Hepatocyte (in vitro differentiated cells): ENCODE results near the gene NEK9. TPM values are rescaled to one million over a fixed set of nuclear protein-coding genes. Genes with fewer than 3 reads are reported as not detected.

Experiments used
- DNase-seq: peaks from one replicate; pipeline ENCODE4 v3.0.0-alpha.2; 2016; ENCODE audit warnings: low spot score
- H2AFZ ChIP-seq: fragments of 200-600 bp; sonication (generic); 2 replicates; pipeline ENCODE4 v1.6.0; 2016; ENCODE audit warnings: antibody characterized with exemption, mild to moderate bottlenecking
- H3K27ac ChIP-seq: fragments of 200-600 bp; sonication (generic); 2 replicates; pipeline ENCODE4 v1.5.1; 2016; ENCODE audit warnings: mild to moderate bottlenecking
- H3K27me3 ChIP-seq: fragments of 200-600 bp; sonication (generic); 2 replicates; pipeline ENCODE4 v1.6.1; 2016
- H3K36me3 ChIP-seq: fragments of 200-600 bp; sonication (generic); replicated peaks from 2 replicates; pipeline ENCODE4 v1.5.1; 2016; ENCODE audit warnings: low read depth; ENCODE audit not compliant: insufficient read depth
- H3K4me1 ChIP-seq: fragments of 200-600 bp; sonication (generic); 2 replicates; pipeline ENCODE4 v1.5.1; 2016; ENCODE audit warnings: mild to moderate bottlenecking, moderate library complexity; ENCODE audit not compliant: insufficient read depth
- H3K4me2 ChIP-seq: fragments of 200-600 bp; sonication (generic); 2 replicates; pipeline ENCODE4 v1.6.0; 2016
- H3K4me3 ChIP-seq: fragments of 200-600 bp; sonication (generic); 2 replicates; pipeline ENCODE4 v1.5.1; 2016; ENCODE audit warnings: mild to moderate bottlenecking
- H3K79me2 ChIP-seq: fragments of 200-600 bp; sonication (generic); 2 replicates; pipeline ENCODE4 v1.6.0; 2017; ENCODE audit warnings: mild to moderate bottlenecking
- H3K9me2 ChIP-seq: fragments of 200-600 bp; sonication (generic); replicated peaks from 2 replicates; pipeline ENCODE4 v1.6.0; 2017; ENCODE audit warnings: mild to moderate bottlenecking; ENCODE audit not compliant: insufficient read depth
- H3K9me3 ChIP-seq: fragments of 200-600 bp; sonication (generic); 2 replicates; pipeline ENCODE4 v1.5.1; 2016; ENCODE audit warnings: low read depth, mild to moderate bottlenecking
- H4K20me1 ChIP-seq: fragments of 200-600 bp; sonication (generic); 2 replicates; pipeline ENCODE4 v1.6.0; 2016; ENCODE audit warnings: mild to moderate bottlenecking; ENCODE audit not compliant: insufficient read depth, poor library complexity, severe bottlenecking
- EZH2 ChIP-seq: fragments of 200-600 bp; sonication (generic); IDR thresholded peaks from 2 replicates; pipeline ENCODE4 v1.6.1; 2016; ENCODE audit warnings: antibody characterized with exemption, mild to moderate bottlenecking, borderline replicate concordance
- EZH2phosphoT487 ChIP-seq: fragments of 200-600 bp; sonication (generic); IDR thresholded peaks from one replicate; pipeline ENCODE4 v1.6.1; 2018; ENCODE audit warnings: antibody characterized with exemption, mild to moderate bottlenecking, low read depth, moderate library complexity; ENCODE audit not compliant: unreplicated experiment, severe bottlenecking
- WGBS: methylation state at CpG from one replicate; pipeline ENCODE4 v1.1.6; 2016; ENCODE audit warnings: low lambda C conversion rate; ENCODE audit errors: missing lambda C conversion rate; 5-methylcytosine and 5-hydroxymethylcytosine counted together
- polyA plus RNA-seq: library from polyadenylated mRNA; unstranded; fragments of >200 nt; fragmentation: Nextera tagmentation; extraction: Ambion mirVana; gene quantifications from 2 replicates; pipeline ENCODE4 v1.2.1, GENCODE V29; 2016
- total RNA-seq: library from RNA; depleted of rRNA; stranded (reverse); fragments of >200 nt; gene quantifications from 2 replicates; pipeline ENCODE4 v1.2.3, GENCODE V29; 2014
- TF ChIP-seq, protein P1 (sequence below): fragments of 200-600 bp; sonication (generic); IDR thresholded peaks from 2 replicates; pipeline ENCODE4 v1.5.1; 2016; ENCODE audit warnings: antibody characterized with exemption, mild to moderate bottlenecking; ENCODE audit not compliant: poor library complexity

NEK9 gene
- total and polyA plus RNA-seq, 2 experiments from 2014 or later: 8.8 to 21.1 TPM

DNA sequence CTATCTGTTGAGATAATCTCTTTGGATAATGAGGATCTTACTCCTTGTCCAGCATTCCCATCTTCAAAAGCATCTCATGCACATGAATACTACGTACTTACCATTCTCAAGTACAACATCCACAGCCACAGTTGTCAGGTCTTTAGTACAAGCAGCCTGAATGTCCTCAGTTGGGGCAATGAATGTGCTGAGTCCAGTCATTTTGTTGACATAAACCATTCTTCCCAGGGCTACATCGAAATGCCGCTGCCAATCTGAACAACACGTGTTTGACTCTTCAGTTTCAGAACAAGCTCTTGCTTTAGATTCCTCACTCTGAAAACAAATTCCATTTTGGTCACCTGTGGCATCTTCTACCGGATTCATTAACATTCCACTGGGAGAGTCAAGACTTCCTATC, 80.6 kb downstream of the NEK9 start:
- Histone ChIP-seq H2AFZ (no peak overlapping the region), H3K4me2 (no peak overlapping the region), H3K9me3 (no peaks in the 10 kb centered on the region), H3K4me3 (no peak overlapping the region), H3K79me2 (peaks cover 43% of the 10 kb centered on the region), H4K20me1 (no peaks in the 10 kb centered on the region), H3K27me3 (no peaks in the 10 kb centered on the region), H3K36me3 (no peaks in the 10 kb centered on the region), H3K9me2 (no peaks in the 10 kb centered on the region), H3K4me1 (peaks cover 16% of the 10 kb centered on the region), H3K27ac (peak overlapping the region; percentile 22)
- TF ChIP-seq EZH2phosphoT487: no peak
- TF ChIP-seq EZH2: no peak
- TF ChIP-seq, protein P1, sequence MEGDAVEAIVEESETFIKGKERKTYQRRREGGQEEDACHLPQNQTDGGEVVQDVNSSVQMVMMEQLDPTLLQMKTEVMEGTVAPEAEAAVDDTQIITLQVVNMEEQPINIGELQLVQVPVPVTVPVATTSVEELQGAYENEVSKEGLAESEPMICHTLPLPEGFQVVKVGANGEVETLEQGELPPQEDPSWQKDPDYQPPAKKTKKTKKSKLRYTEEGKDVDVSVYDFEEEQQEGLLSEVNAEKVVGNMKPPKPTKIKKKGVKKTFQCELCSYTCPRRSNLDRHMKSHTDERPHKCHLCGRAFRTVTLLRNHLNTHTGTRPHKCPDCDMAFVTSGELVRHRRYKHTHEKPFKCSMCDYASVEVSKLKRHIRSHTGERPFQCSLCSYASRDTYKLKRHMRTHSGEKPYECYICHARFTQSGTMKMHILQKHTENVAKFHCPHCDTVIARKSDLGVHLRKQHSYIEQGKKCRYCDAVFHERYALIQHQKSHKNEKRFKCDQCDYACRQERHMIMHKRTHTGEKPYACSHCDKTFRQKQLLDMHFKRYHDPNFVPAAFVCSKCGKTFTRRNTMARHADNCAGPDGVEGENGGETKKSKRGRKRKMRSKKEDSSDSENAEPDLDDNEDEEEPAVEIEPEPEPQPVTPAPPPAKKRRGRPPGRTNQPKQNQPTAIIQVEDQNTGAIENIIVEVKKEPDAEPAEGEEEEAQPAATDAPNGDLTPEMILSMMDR: no peak
- DNase-seq: no peak
- WGBS: 94% methylated on average over 5 of the region's 5 CpGs

DNA sequence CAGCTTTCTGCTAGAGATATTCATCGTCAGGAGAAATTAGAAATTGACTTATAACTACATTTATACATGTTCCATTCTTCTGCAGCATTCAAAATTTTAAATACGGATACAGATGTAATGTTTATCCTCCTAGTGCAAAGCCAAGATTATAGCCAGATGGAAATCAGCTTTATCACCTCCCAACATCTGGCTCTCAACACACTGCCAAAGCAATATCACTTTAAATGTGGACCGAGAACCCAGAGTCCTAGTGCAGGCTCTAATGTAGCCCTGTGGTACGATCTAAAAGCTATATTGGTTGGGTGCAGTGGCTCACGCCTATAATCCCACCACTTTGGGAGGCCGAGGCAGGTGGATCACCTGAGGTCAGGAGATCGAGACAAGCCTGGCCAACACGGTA, 82.1 kb downstream of the NEK9 start:
- Histone ChIP-seq H3K27ac (peak overlapping the region; percentile 32), H3K4me2 (peak overlapping the region; percentile 28), H3K9me2 (no peaks in the 10 kb centered on the region), H2AFZ (no peak overlapping the region), H4K20me1 (no peaks in the 10 kb centered on the region), H3K27me3 (no peaks in the 10 kb centered on the region), H3K36me3 (no peaks in the 10 kb centered on the region), H3K9me3 (no peaks in the 10 kb centered on the region), H3K4me1 (peaks cover 8% of the 10 kb centered on the region), H3K79me2 (peaks cover 34% of the 10 kb centered on the region), H3K4me3 (no peak overlapping the region)
- DNase-seq: no peak
- TF ChIP-seq EZH2 (no peak), EZH2phosphoT487 (no peak)
- TF ChIP-seq, protein P1: no peak
- WGBS: 71% methylated on average over 8 of the region's 8 CpGs

- Histone ChIP-seq H3K4me2 (peak overlapping the region; percentile 28), H3K79me2 (peaks cover 29% of the 10 kb centered on the region)
- no peak for DNase-seq
These were observed 82.5 kb downstream of the NEK9 start for GRCh38 chr14:75044322-75044721.

More at GRCh38 chr14:75044322-75044721, 82.5 kb downstream of the NEK9 start:
- H4K20me1 ChIP-seq: no peaks in the 10 kb centered on the region
- H3K27me3 ChIP-seq: no peaks in the 10 kb centered on the region
- WGBS: 48% methylated on average over 2 of the region's 2 CpGs
- no peaks in the 10 kb centered on the region for H3K9me3 ChIP-seq
- TF ChIP-seq, protein P1: no peak
- TF ChIP-seq EZH2: no peak
- no peak for TF ChIP-seq EZH2phosphoT487
- peak overlapping the region; percentile 32 for H3K27ac ChIP-seq
- no peak overlapping the region for H2AFZ ChIP-seq
- peaks cover 8% of the 10 kb centered on the region for H3K4me1 ChIP-seq
- no peaks in the 10 kb centered on the region for H3K9me2 ChIP-seq
- H3K36me3 ChIP-seq: no peaks in the 10 kb centered on the region
- no peak overlapping the region for H3K4me3 ChIP-seq
